ENCODE results near the gene TPCN2. TPM values are rescaled to one million over a fixed set of nuclear protein-coding genes. Genes with fewer than 3 reads are reported as not detected.

The TPCN2 gene
- total RNA-seq, 3 donors from 2014 or later: 19.5 to 37.4 (median 20.7) TPM

DNA sequence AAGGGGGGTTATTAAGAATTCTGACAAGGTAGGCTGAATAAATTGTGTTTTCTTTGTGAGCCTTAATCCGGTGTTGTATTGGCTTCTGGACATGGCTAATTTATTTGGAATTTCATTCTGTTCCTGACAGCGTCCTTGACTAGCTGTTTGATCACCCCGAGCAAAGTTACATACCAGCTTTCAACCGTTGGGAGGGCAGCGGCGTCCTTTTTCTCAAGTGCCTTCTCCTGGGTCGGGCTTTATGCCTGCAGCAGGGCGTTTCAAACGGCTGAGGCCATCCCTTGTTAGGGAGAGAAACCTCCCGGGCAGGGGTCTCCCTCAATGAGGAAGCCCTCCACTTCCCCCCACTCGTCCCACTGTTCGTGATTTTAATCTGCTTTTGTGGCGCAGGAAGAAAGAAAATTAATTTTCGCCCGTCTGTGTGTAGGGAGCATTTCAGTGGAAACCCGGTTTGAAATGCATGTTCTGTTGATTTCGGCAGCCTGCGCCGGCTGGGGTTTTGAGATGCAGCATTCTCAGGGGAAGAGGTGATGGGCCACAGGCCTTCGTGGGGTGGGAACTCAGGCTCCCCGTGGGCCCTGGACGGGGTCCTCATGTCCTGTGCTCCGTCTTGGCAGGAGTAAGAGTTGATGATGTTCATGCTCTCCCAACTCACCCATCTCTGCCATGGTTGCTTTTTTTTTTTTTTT, 104.1 kb downstream of the TPCN2 start:
- Histone ChIP-seq H3K4me1 (ENCODE audit: low read depth) (no peaks in the 10 kb centered on the region), H3K4me3 (no peak overlapping the region), H3K9me3 (no peaks in the 10 kb centered on the region), H3K36me3 (ENCODE audit: low read depth) (no peaks in the 10 kb centered on the region)
- intact Hi-C loops (cut with DNase I, micrococcal nuclease): no loop called here
- DNase-seq: no peak
- TF ChIP-seq, protein P1, sequence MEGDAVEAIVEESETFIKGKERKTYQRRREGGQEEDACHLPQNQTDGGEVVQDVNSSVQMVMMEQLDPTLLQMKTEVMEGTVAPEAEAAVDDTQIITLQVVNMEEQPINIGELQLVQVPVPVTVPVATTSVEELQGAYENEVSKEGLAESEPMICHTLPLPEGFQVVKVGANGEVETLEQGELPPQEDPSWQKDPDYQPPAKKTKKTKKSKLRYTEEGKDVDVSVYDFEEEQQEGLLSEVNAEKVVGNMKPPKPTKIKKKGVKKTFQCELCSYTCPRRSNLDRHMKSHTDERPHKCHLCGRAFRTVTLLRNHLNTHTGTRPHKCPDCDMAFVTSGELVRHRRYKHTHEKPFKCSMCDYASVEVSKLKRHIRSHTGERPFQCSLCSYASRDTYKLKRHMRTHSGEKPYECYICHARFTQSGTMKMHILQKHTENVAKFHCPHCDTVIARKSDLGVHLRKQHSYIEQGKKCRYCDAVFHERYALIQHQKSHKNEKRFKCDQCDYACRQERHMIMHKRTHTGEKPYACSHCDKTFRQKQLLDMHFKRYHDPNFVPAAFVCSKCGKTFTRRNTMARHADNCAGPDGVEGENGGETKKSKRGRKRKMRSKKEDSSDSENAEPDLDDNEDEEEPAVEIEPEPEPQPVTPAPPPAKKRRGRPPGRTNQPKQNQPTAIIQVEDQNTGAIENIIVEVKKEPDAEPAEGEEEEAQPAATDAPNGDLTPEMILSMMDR (IDR thresholded peaks at IDR 0.05): no peak
- no peak for ATAC-seq

DNA sequence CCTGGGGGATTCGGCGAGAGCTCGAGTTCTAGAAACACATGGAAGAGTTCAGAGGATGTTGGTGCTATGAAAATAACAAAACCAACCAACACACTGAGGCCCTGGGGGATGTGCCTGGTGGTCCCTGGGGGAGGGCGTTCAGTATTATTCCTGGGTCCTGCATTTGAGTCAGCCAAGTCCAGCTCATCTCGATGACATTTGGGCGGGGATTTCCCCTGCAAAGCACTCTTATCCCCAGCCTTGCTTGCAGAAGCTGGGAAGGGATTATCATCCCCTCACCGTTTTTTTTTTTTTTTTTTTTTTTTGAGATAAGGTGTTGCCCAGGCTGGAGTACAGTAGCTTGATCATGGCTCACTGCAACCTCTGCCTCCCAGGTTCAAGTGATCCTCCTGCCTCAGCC, 104.9 kb downstream of the TPCN2 start:
- TF ChIP-seq, protein P1 (IDR thresholded peaks at IDR 0.05): no peak
- no peak for ATAC-seq

DNA sequence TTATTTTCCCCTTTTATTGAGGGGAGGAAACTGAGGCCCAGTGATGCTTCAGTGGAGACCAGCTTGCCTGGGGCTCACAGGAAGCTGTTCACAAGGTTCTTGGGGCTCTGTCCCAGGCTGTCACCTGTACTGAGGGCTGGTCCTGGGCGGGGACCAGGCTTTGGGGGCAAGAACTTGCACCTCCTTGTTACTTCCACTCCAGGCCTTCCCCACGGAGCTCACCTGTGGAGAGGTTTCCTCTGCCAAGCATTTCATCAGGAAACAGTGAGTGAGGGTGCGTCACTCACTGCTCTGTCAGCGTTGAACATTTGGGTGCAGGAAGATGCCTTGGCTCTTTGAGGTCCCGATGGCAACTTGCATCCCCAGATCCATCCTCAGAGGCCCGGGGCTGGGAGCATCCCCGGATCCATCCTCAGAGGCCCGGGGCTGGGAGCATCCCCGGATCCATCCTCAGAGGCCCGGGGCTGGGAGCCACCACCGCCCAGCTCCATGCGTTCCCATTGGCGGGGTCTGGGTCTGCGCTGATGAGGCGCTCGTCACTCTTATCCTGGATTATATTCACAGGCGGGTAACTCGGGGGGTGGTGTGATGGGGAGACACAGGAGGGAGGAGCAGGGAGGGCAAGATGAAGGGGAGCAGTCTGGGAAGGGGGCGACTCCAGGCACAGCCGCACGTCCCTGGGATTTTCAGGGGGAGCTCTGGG, 105.6 kb downstream of the TPCN2 start:
- no peak for ATAC-seq
- H3K9me3 ChIP-seq: no peaks in the 10 kb centered on the region
- no peaks in the 10 kb centered on the region for H3K4me1 ChIP-seq (ENCODE audit: low read depth)
- intact Hi-C loops (cut with DNase I, micrococcal nuclease): no loop called here
- H3K4me3 ChIP-seq: no peak overlapping the region
- TF ChIP-seq, protein P1 (IDR thresholded peaks at IDR 0.05): no peak
- H3K36me3 ChIP-seq (ENCODE audit: low read depth): no peaks in the 10 kb centered on the region
- no peak for DNase-seq

More for the DNA sequence above, 104.9 kb downstream of the TPCN2 start:
- DNase-seq: no peak
- intact Hi-C loops (cut with DNase I, micrococcal nuclease): no loop called here
- H3K4me1 ChIP-seq (ENCODE audit: low read depth): no peaks in the 10 kb centered on the region
- H3K36me3 ChIP-seq (ENCODE audit: low read depth): no peaks in the 10 kb centered on the region
- H3K9me3 ChIP-seq: no peaks in the 10 kb centered on the region
- H3K4me3 ChIP-seq: no peak overlapping the region

DNA sequence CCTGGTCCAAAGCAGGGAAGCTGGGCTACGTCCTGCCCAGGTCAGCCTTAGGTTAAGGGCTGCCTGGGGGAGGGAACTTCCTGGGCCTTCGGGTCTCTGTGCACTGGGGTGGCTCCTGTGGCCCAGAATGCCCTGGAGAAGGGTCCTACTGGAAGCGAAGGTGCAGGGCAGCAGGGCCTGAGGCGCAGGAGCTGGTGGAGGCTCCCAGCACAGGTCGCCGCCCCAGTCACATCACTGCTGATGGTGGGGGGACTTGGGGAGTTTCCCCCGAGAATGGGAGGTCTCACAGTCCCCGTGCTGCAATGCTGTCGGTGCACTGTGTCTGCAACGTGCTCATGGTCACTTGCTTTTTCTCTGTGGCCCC, 106.2 kb downstream of the TPCN2 start:
- no peak for ATAC-seq
- intact Hi-C loops (cut with DNase I, micrococcal nuclease): no loop called here
- no peaks in the 10 kb centered on the region for H3K9me3 ChIP-seq
- H3K36me3 ChIP-seq (ENCODE audit: low read depth): no peaks in the 10 kb centered on the region
- H3K4me3 ChIP-seq: no peak overlapping the region
- DNase-seq: no peak
- no peaks in the 10 kb centered on the region for H3K4me1 ChIP-seq (ENCODE audit: low read depth)
- TF ChIP-seq, protein P1 (IDR thresholded peaks at IDR 0.05): no peak

DNA sequence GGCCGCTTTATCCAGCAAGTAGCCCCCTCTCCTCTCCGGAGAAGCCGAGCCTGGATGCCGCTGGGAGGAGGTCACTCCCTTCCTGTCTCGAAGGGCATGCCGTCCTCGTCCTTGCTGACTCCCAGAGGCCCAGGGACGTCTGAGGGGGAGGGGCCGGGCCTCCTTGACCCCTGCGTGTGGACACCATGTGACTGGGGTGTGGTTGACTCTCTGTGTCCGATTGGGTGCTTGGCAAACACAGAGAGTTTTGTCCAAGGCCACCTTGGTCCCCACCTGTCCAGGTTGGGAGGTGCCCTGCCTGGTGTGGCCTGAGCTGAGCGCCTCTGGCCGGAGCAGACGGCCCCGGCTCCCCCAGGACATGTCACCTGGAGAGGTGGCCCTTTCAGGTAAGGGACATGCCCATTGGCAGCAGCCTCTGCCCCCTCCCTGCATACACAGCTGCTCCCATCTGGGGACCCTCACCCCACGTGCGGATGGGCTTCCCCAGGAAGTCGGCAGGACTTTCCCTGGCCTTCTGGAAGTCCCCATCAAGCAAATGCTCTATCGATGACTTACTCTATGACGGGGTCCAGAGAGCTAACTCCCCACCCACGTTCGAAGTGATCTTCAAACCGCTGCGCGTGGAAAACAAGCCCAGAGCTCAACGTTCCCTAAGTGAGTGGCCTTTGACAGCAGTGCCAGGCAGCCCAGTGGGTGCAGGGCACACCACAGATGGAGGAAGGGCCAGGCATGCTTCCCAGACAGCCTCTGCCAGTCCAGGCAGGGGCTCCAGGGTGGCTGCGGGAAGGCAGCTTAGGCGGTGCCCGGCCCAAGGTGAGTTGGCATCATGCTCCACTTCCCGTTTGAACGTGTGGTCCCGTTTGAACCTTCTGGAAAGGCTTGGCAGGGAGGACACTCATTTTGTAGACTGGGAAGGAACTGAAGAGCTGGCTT, 106.8 kb downstream of the TPCN2 start, which contains the start of gene SMIM38:
Gene SMIM38, plus strand, starts transcription at position 634 of the 933 bp plus-strand sequence. CDS start 1,912 bp downstream, outside the sequence.
- Histone ChIP-seq H3K36me3 (ENCODE audit: low read depth) (no peaks in the 10 kb centered on the region), H3K4me1 (ENCODE audit: low read depth) (no peaks in the 10 kb centered on the region), H3K9me3 (no peaks in the 10 kb centered on the region), H3K4me3 (no peak within 1 kb of the TSS)
- intact Hi-C loops (cut with DNase I, micrococcal nuclease): no loop called here
- DNase-seq (no peak), ATAC-seq (no peak)
- TF ChIP-seq, protein P1 (IDR thresholded peaks at IDR 0.05): no peak

Measured in mucosa of descending colon (tissue), 3 donors.